Neural progenitor cell (in vitro differentiated cells): ENCODE measurements around the gene SYNDIG1L. TPM values are rescaled to one million over a fixed set of nuclear protein-coding genes. Genes with fewer than 3 reads are reported as not detected.

ENCODE experiments used
- DNase-seq: peaks from one replicate; pipeline ENCODE4 v3.0.0-alpha.2; 2016; ENCODE audit warnings: low spot score
- H2AFZ ChIP-seq: fragments of 200-600 bp; sonication (generic); replicated peaks from 2 replicates; pipeline ENCODE4 v1.6.1; 2016; ENCODE audit warnings: antibody characterized with exemption
- H3F3A ChIP-seq: fragments of 200-600 bp; sonication (generic); 2 replicates; pipeline ENCODE4 v1.6.1; 2016; ENCODE audit warnings: antibody characterized with exemption, low read depth
- H3K27ac ChIP-seq: fragments of 200-600 bp; sonication (generic); 2 replicates; pipeline ENCODE4 v1.5.1; 2016; ENCODE audit warnings: mild to moderate bottlenecking
- H3K27me3 ChIP-seq: fragments of 200-600 bp; sonication (generic); 2 replicates; pipeline ENCODE4 v1.6.1; 2016; ENCODE audit warnings: mild to moderate bottlenecking, moderate library complexity
- H3K36me3 ChIP-seq: fragments of 200-600 bp; sonication (generic); 2 replicates; pipeline ENCODE4 v1.5.1; 2016
- H3K4me1 ChIP-seq: fragments of 200-600 bp; sonication (generic); 2 replicates; pipeline ENCODE4 v1.6.1; 2016; ENCODE audit warnings: mixed run types
- H3K4me2 ChIP-seq: fragments of 200-600 bp; sonication (generic); 2 replicates; pipeline ENCODE4 v1.6.1; 2016
- H3K4me3 ChIP-seq: fragments of 200-600 bp; sonication (generic); 2 replicates; pipeline ENCODE4 v1.5.1; 2016
- H3K79me2 ChIP-seq: fragments of 200-600 bp; sonication (generic); 2 replicates; pipeline ENCODE4 v1.6.1; 2016; ENCODE audit warnings: low read depth
- H3K9ac ChIP-seq: fragments of 200-600 bp; sonication (generic); 2 replicates; pipeline ENCODE4 v1.6.1; 2016
- H3K9me3 ChIP-seq: fragments of 200-600 bp; sonication (generic); 2 replicates; pipeline ENCODE4 v1.5.1; 2016; ENCODE audit warnings: low read depth
- H4K20me1 ChIP-seq: fragments of 200-600 bp; sonication (generic); 2 replicates; pipeline ENCODE4 v1.6.1; 2016; ENCODE audit warnings: low read depth
- H3K27ac Mint-ChIP-seq: 3 replicates; pipeline ENCODE4 v1.8.0; 2021; ENCODE audit warnings: mixed read lengths
- H3K27me3 Mint-ChIP-seq: 2 replicates; pipeline ENCODE4 v1.8.0; 2022; ENCODE audit warnings: low read depth, mild to moderate bottlenecking, inconsistent platforms, moderate library complexity, mixed read lengths; ENCODE audit not compliant: insufficient read depth
- H3K36me3 Mint-ChIP-seq: 3 replicates; pipeline ENCODE4 v1.8.0; 2021; ENCODE audit warnings: mixed read lengths
- H3K4me1 Mint-ChIP-seq: 3 replicates; pipeline ENCODE4 v1.8.0; 2021; ENCODE audit warnings: mixed read lengths
- H3K4me3 Mint-ChIP-seq: 3 replicates; pipeline ENCODE4 v1.8.0; 2021; ENCODE audit warnings: mild to moderate bottlenecking, moderate library complexity, mixed read lengths
- H3K9me3 Mint-ChIP-seq: 3 replicates; pipeline ENCODE4 v1.8.0; 2020; ENCODE audit warnings: mixed read lengths
- EZH2 ChIP-seq: fragments of 200-600 bp; sonication (generic); IDR thresholded peaks from 2 replicates; pipeline ENCODE4 v1.6.1; 2017; ENCODE audit warnings: antibody characterized with exemption, mild to moderate bottlenecking, moderate library complexity
- EZH2phosphoT487 ChIP-seq: fragments of 200-600 bp; sonication (generic); IDR thresholded peaks from 2 replicates; pipeline ENCODE4 v1.6.1; 2017; ENCODE audit warnings: antibody characterized with exemption
- total RNA-seq: library from RNA; depleted of rRNA; stranded (reverse); fragments of >200 nt; gene quantifications from 2 replicates; pipeline ENCODE4 v1.2.3, GENCODE V29; 2015; ENCODE audit warnings: low replicate concordance
- TF ChIP-seq, protein P1 (sequence below): fragments of 200-600 bp; sonication (generic); IDR thresholded peaks from 2 replicates; pipeline ENCODE4 v1.5.1; 2017; ENCODE audit warnings: antibody characterized with exemption, mild to moderate bottlenecking

Gene SYNDIG1L
- total RNA-seq, 1 donor from 2014 or later: not detected

GRCh38 chr14:74469548-74470518, 43.8 kb upstream of the SYNDIG1L start:
- H3K27ac ChIP-seq: no peak overlapping the region
- no peak overlapping the region for H3K4me3 Mint-ChIP-seq
- no peak overlapping the region for H3K4me2 ChIP-seq
- TF ChIP-seq EZH2 (no peak), EZH2phosphoT487 (no peak)
- TF ChIP-seq, protein P1, sequence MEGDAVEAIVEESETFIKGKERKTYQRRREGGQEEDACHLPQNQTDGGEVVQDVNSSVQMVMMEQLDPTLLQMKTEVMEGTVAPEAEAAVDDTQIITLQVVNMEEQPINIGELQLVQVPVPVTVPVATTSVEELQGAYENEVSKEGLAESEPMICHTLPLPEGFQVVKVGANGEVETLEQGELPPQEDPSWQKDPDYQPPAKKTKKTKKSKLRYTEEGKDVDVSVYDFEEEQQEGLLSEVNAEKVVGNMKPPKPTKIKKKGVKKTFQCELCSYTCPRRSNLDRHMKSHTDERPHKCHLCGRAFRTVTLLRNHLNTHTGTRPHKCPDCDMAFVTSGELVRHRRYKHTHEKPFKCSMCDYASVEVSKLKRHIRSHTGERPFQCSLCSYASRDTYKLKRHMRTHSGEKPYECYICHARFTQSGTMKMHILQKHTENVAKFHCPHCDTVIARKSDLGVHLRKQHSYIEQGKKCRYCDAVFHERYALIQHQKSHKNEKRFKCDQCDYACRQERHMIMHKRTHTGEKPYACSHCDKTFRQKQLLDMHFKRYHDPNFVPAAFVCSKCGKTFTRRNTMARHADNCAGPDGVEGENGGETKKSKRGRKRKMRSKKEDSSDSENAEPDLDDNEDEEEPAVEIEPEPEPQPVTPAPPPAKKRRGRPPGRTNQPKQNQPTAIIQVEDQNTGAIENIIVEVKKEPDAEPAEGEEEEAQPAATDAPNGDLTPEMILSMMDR: no peak
- peaks cover 2% of the 10 kb centered on the region for H3K36me3 Mint-ChIP-seq
- DNase-seq: no peak
- H2AFZ ChIP-seq: no peak overlapping the region
- H3K27me3 ChIP-seq: no peaks in the 10 kb centered on the region
- peaks cover 4% of the 10 kb centered on the region for H3K27me3 Mint-ChIP-seq
- no peaks in the 10 kb centered on the region for H3K36me3 ChIP-seq
- H3F3A ChIP-seq: peaks cover 3% of the 10 kb centered on the region
- H3K27ac Mint-ChIP-seq: no peak overlapping the region
- no peaks in the 10 kb centered on the region for H3K9me3 Mint-ChIP-seq
- no peaks in the 10 kb centered on the region for H4K20me1 ChIP-seq
- no peaks in the 10 kb centered on the region for H3K9me3 ChIP-seq
- no peak overlapping the region for H3K4me3 ChIP-seq
- no peaks in the 10 kb centered on the region for H3K4me1 Mint-ChIP-seq
- no peaks in the 10 kb centered on the region for H3K79me2 ChIP-seq
- H3K9ac ChIP-seq: no peak overlapping the region
- H3K4me1 ChIP-seq: peaks cover 8% of the 10 kb centered on the region

- Histone ChIP-seq H3K4me3 (no peak overlapping the region), H3K27me3 (no peaks in the 10 kb centered on the region), H3K9ac (no peak overlapping the region), H3K79me2 (no peaks in the 10 kb centered on the region), H2AFZ (no peak overlapping the region), H3F3A (peaks cover 3% of the 10 kb centered on the region), H3K27ac (no peak overlapping the region), H3K4me1 (peaks cover 8% of the 10 kb centered on the region), H4K20me1 (no peaks in the 10 kb centered on the region), H3K9me3 (no peaks in the 10 kb centered on the region), H3K4me2 (no peak overlapping the region), H3K36me3 (no peaks in the 10 kb centered on the region)
- Mint-ChIP-seq H3K36me3 (peaks cover 1% of the 10 kb centered on the region), H3K27me3 (peaks cover 4% of the 10 kb centered on the region), H3K4me3 (no peak overlapping the region), H3K27ac (no peak overlapping the region), H3K4me1 (no peaks in the 10 kb centered on the region), H3K9me3 (no peaks in the 10 kb centered on the region)
- TF ChIP-seq EZH2phosphoT487: no peak
- TF ChIP-seq EZH2: no peak
- TF ChIP-seq, protein P1: no peak
- DNase-seq: no peak
Observed at GRCh38 chr14:74468513-74468912, 42.5 kb upstream of the SYNDIG1L start.

DNA sequence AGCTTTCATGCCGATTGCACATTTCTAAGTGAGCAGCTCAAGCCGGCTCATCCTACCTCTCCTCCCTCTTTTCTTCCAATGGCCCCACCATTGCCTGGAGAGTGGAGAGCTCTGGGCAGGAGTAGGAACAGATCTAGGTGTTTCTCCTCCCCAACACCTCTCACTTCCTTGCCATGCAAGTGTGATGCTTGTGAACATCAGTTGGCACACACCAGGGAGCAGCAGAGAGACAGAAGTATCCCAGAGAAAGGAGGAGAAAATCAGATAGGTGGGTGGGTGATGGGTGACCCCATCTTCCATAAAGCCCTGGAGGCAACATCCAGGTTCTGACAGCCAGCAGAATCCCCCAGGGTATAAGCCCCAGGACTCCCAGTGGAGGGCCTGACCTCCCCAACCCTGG, 39.3 kb upstream of the SYNDIG1L start:
- no peaks in the 10 kb centered on the region for H3K79me2 ChIP-seq
- no peak overlapping the region for H3K4me2 ChIP-seq
- no peak overlapping the region for H2AFZ ChIP-seq
- no peaks in the 10 kb centered on the region for H3K9me3 ChIP-seq
- TF ChIP-seq, protein P1: no peak
- TF ChIP-seq EZH2phosphoT487 (no peak), EZH2 (no peak)
- no peaks in the 10 kb centered on the region for H3K4me1 Mint-ChIP-seq
- H3K4me3 ChIP-seq: no peak overlapping the region
- no peaks in the 10 kb centered on the region for H3F3A ChIP-seq
- no peak overlapping the region for H3K27ac Mint-ChIP-seq
- no peaks in the 10 kb centered on the region for H3K36me3 Mint-ChIP-seq
- no peak overlapping the region for H3K27ac ChIP-seq
- H3K36me3 ChIP-seq: no peaks in the 10 kb centered on the region
- peaks cover 8% of the 10 kb centered on the region for H3K4me1 ChIP-seq
- H3K9ac ChIP-seq: no peak overlapping the region
- no peaks in the 10 kb centered on the region for H3K27me3 ChIP-seq
- H4K20me1 ChIP-seq: no peaks in the 10 kb centered on the region
- peaks cover 4% of the 10 kb centered on the region for H3K27me3 Mint-ChIP-seq
- no peak overlapping the region for H3K4me3 Mint-ChIP-seq
- no peak for DNase-seq
- H3K9me3 Mint-ChIP-seq: no peaks in the 10 kb centered on the region
